Fibroblast of pulmonary artery (primary cell): ENCODE results near the gene IFNA4.
"Not testable (repeated sequence)": the region's sequence is repeated elsewhere in the genome, so short reads cannot be mapped to it uniquely, and the experiment has no call there.

ENCODE experiments used
- DNase-seq: peaks from one replicate; pipeline ENCODE4 v3.0.0-alpha.2; 2010; ENCODE audit warnings: low read depth
- H3K4me3 ChIP-seq: replicated peaks from 2 replicates; pipeline ENCODE4 v1.5.1; 2011; ENCODE audit warnings: low read depth, mild to moderate bottlenecking, control low read depth, low read length, moderate library complexity
- CTCF ChIP-seq: IDR thresholded peaks from 2 replicates; pipeline ENCODE4 v1.5.1; 2011; ENCODE audit warnings: mild to moderate bottlenecking, control low read depth, low read length, inconsistent platforms; ENCODE audit errors: missing control alignments

The IFNA4 gene

GRCh38 chr9:21172156-21172555, 15.2 kb downstream of the IFNA4 start:
- H3K4me3 ChIP-seq: no peak overlapping the region
- no peak for DNase-seq
- no peak for TF ChIP-seq CTCF

DNA sequence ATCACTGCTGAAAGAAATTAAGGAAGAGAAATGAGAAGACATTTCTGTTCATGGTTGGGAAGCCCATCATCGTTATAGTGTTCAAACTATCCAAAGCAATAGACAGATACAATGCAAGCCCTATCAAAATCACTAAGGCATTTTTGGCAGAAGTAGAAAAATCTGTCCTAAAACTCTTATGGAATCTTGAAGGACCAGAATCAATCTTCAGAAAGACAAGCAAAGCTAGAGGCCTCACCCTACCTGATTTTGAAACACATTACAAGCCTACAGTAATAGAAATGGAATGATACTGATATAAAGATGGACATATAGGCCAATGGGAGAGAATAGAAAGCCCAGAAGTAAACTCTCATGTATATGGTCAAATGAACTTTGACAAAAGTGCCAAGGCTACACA, 16.0 kb downstream of the IFNA4 start:
- H3K4me3 ChIP-seq: no peak overlapping the region
- TF ChIP-seq CTCF: no peak
- no peak for DNase-seq

DNA sequence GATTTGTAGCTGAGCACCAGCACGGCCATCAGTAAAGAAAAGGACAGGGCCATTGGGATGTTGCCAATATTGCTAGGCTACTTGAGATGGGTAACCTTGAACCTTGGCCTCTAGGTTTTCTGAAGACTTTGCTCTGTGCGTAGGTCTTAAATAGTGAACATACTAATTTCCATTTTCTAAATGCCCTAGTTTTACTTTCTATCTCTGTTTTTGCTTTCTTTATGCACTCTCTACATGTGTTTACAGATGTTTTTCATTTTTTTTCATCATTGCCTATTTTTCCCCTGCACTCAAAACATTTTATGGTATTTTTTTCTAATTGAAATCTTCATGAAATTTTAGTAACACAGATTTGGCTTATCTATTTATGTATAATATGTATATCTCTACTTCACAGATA, 20.8 kb downstream of the IFNA4 start, which contains the start of gene IFNA21:
IFNA21 (minus strand) TSS at position 101 of the 400 bp plus-strand sequence; CDS start at position 53, 48 bp downstream.
- not testable (repeated sequence) for H3K4me3 ChIP-seq, DNase-seq

DNA sequence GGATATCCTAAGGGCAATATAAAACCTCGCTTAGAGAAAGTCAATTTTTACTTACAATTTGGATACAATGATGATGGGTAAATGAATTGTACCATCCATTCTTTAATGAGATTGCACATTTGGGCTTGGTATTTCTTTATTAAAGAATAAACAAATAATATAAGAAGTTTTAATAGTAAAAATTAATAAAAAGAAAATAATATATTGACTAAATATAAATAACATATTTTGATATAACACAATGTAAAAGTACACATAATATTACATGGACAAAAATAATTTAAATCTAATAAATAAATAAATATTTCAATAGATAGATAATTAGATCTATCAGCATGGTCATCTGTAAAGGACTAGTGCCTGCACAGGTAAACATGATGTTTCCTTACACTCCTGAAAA, 21.9 kb downstream of the IFNA4 start:
- H3K4me3 ChIP-seq: no peak overlapping the region
- TF ChIP-seq CTCF: no peak
- DNase-seq: no peak

DNA sequence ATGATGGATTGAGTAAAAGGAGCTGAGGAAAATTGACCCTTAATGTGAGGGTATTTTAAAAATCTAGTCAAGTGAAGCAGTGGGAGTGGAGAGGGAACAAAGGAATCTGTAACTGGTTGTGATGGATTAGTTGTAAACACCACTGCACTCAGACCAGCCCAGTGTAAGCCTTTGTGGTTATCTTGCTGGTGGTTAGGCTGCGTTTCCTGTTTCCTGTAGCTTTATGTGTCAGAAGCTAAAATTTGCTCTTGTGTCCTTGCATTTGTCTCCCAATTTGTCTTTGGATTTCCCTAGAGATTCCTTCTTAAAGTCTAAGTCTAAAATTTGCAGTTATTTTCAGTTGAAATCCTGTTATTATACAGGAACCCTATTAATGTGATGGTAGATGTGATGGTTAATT, 27.2 kb downstream of the IFNA4 start:
- DNase-seq: peak; percentile 64
- TF ChIP-seq CTCF: no peak
- no peak overlapping the region for H3K4me3 ChIP-seq

DNA sequence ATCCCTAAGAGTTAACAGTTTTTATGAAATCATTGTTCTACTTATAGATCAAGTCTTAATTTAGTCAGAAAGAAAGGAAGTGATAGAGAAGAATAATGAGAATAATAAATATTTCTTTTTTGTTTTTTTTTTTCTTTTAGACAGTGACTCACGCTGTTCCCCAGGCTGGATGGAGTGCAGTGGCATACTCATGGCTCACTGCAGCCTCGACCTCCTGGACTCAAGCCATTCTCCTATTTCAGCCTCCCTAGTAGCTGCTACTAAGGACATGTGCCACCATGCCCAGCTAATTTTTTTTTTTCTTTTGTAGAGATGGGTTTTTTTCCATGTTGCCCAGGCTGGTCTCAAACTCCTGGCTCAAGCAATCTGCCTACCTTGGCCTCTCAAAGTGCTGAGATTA, 31.9 kb downstream of the IFNA4 start:
- peak; percentile 6 for DNase-seq
- H3K4me3 ChIP-seq: no peak overlapping the region
- TF ChIP-seq CTCF: no peak

- H3K4me3 ChIP-seq: no peak overlapping the region
- DNase-seq: peak; percentile 31
- TF ChIP-seq CTCF: no peak
Observed at GRCh38 chr9:21154018-21154608, 33.3 kb downstream of the IFNA4 start.
